ENCODE measurements around the gene TSPEAR. TPM values are rescaled to one million over a fixed set of nuclear protein-coding genes. Genes with fewer than 3 reads are reported as not detected.

Gene TSPEAR
- not detected for polyA plus RNA-seq (2013, experiment 1 of 2; ENCODE audit: insufficient read length)
- 0.10 TPM for polyA plus RNA-seq (2013, experiment 2 of 2; ENCODE audit: insufficient read length)

GRCh38 chr21:44711327-44712202 lies at the start of gene TSPEAR:
TSS of gene TSPEAR (minus strand) at chr21:44711572. CDS start at chr21:44711514, 58 bp downstream.
- no peak for DNase-seq

GRCh38 chr21:44760376-44760775 lies 49.0 kb upstream of the TSPEAR start:
- DNase-seq: no peak

GRCh38 chr21:44759628-44760285 lies 48.4 kb upstream of the TSPEAR start:
- DNase-seq: no peak

GRCh38 chr21:44758781-44759627 lies 47.6 kb upstream of the TSPEAR start:
- no peak for DNase-seq

- no peak for DNase-seq
Measured at GRCh38 chr21:44758141-44758561, 46.8 kb upstream of the TSPEAR start.

- DNase-seq: no peak
Measured at GRCh38 chr21:44757731-44758130, 46.4 kb upstream of the TSPEAR start.

GRCh38 chr21:44756423-44757185 lies 45.2 kb upstream of the TSPEAR start:
- no peak for DNase-seq

- DNase-seq: no peak
Measured at GRCh38 chr21:44755227-44755626, 43.9 kb upstream of the TSPEAR start.

GRCh38 chr21:44753357-44753756 lies 42.0 kb upstream of the TSPEAR start:
- DNase-seq: no peak

- no peak for DNase-seq
Measured at GRCh38 chr21:44752671-44753235, 41.4 kb upstream of the TSPEAR start.

GRCh38 chr21:44751799-44752636 lies 40.6 kb upstream of the TSPEAR start:
- DNase-seq: no peak

- DNase-seq: no peak
Measured at GRCh38 chr21:44751186-44751798, 39.9 kb upstream of the TSPEAR start.

GRCh38 chr21:44750675-44751025 lies 39.3 kb upstream of the TSPEAR start:
- DNase-seq: no peak

- no peak for DNase-seq
Measured at GRCh38 chr21:44749759-44750674, 38.6 kb upstream of the TSPEAR start.

- DNase-seq: no peak
Measured at GRCh38 chr21:44749116-44749758, 37.9 kb upstream of the TSPEAR start.

- no peak for DNase-seq
Measured at GRCh38 chr21:44748621-44749020, 37.2 kb upstream of the TSPEAR start.

GRCh38 chr21:44742418-44743153 lies 31.2 kb upstream of the TSPEAR start:
- no peak for DNase-seq

- no peak for DNase-seq
Measured at GRCh38 chr21:44741921-44742320, 30.5 kb upstream of the TSPEAR start.
